ENCODE measurements around the gene ZNF503.

GRCh38 chr10:75394221-75394620, 7.3 kb downstream of the ZNF503 start:
- TF ChIP-seq CTCF (IDR thresholded peaks at IDR 0.05) (no peak), POLR2A (IDR thresholded peaks at IDR 0.05) (no peak), POLR2AphosphoS5 (IDR thresholded peaks at IDR 0.05) (no peak)
